Endodermal cell (in vitro differentiated cells): Measurements from ENCODE around the gene DPH2. TPM values are rescaled to one million over a fixed set of nuclear protein-coding genes. Genes with fewer than 3 reads are reported as not detected.

Source experiments
- DNase-seq: peaks from one replicate; pipeline ENCODE4 v3.0.0-alpha.2; 2017
- H3K27ac ChIP-seq: 2 replicates; pipeline ENCODE4 v1.5.1; 2013; ENCODE audit warnings: mild to moderate bottlenecking, low read depth, low read length, moderate library complexity
- H3K27me3 ChIP-seq: 2 replicates; pipeline ENCODE4 v1.6.1; 2013; ENCODE audit warnings: mild to moderate bottlenecking, low read length, moderate library complexity; ENCODE audit not compliant: insufficient read depth, control insufficient read depth, poor library complexity, severe bottlenecking
- H3K36me3 ChIP-seq: 2 replicates; pipeline ENCODE4 v1.7.0; 2013; ENCODE audit warnings: mild to moderate bottlenecking, low read length, moderate library complexity; ENCODE audit not compliant: control insufficient read depth, insufficient read depth
- H3K4me1 ChIP-seq: one replicate; pipeline ENCODE4 v1.7.0; 2013; ENCODE audit warnings: low read length; ENCODE audit not compliant: control insufficient read depth, insufficient read depth
- H3K4me3 ChIP-seq: 2 replicates; pipeline ENCODE4 v1.5.1; 2013; ENCODE audit warnings: mild to moderate bottlenecking, low read length, moderate library complexity
- H3K9ac ChIP-seq: 2 replicates; pipeline ENCODE4 v1.6.1; 2013; ENCODE audit warnings: mild to moderate bottlenecking, low read length, moderate library complexity; ENCODE audit not compliant: poor library complexity, severe bottlenecking; ENCODE audit errors: extremely low read depth
- H3K9me3 ChIP-seq: 2 replicates; pipeline ENCODE4 v1.6.1; 2013; ENCODE audit warnings: mild to moderate bottlenecking, low read length, moderate library complexity; ENCODE audit not compliant: control insufficient read depth
- H3K27ac Mint-ChIP-seq: 2 replicates; pipeline ENCODE4 v1.8.0; 2020; ENCODE audit warnings: mixed read lengths
- H3K27me3 Mint-ChIP-seq: 2 replicates; pipeline ENCODE4 v1.8.0; 2021; ENCODE audit warnings: mild to moderate bottlenecking, mixed read lengths; ENCODE audit not compliant: insufficient read depth
- H3K36me3 Mint-ChIP-seq: 2 replicates; pipeline ENCODE4 v1.8.0; 2020; ENCODE audit warnings: low read depth, mixed read lengths
- H3K4me1 Mint-ChIP-seq: 2 replicates; pipeline ENCODE4 v1.8.0; 2020; ENCODE audit warnings: mixed read lengths
- H3K4me3 Mint-ChIP-seq: 2 replicates; pipeline ENCODE4 v1.8.0; 2020; ENCODE audit warnings: mild to moderate bottlenecking, moderate library complexity, mixed read lengths
- H3K9me3 Mint-ChIP-seq: 2 replicates; pipeline ENCODE4 v1.8.0; 2020; ENCODE audit warnings: mild to moderate bottlenecking, mixed read lengths
- WGBS, 2 experiments: methylation state at CpG; one replicate each; pipeline versions ENCODE4 v1.1.5 to v1.1.7; 2013; ENCODE audit warnings: missing lambda C conversion rate in 2 of 2, mixed read lengths in 1 of 2; ENCODE audit not compliant: insufficient coverage in 1 of 2, insufficient read length in 1 of 2; 5-methylcytosine and 5-hydroxymethylcytosine counted together
- total RNA-seq, 2 donors: library from RNA; stranded (reverse); fragmentation: NEBNext Ultra II Directional in 1 of 2; extraction: Animal tissue kit (Norgen Biotek cat#: 25700) in 1 of 2; gene quantifications; 2 replicates in 1 of 2; 3 replicates in 1 of 2; pipeline ENCODE4 v1.2.1, GENCODE V29; 2021
- TF ChIP-seq, protein P1 (sequence below): fragments of 200-600 bp; sonication (generic); conservative IDR thresholded peaks from 2 replicates; pipeline ENCODE4 v1.5.0; 2021; ENCODE audit warnings: antibody characterized with exemption, mild to moderate bottlenecking

The DPH2 gene
- total RNA-seq, 2 donors from 2014 or later: 28.5 to 31.3 TPM

GRCh38 chr1:44010935-44011471 is 41.2 kb downstream of the DPH2 start:
- H3K27me3 Mint-ChIP-seq: no peaks in the 10 kb centered on the region
- no peaks in the 10 kb centered on the region for H3K27me3 ChIP-seq
- 89 to 94% methylated on average over 7 to 11 of the region's 11 CpGs for WGBS, 2 experiments
- no peak overlapping the region for H3K27ac Mint-ChIP-seq
- no peaks in the 10 kb centered on the region for H3K36me3 ChIP-seq
- no peak overlapping the region for H3K4me3 Mint-ChIP-seq
- H3K36me3 Mint-ChIP-seq: peaks cover 11% of the 10 kb centered on the region
- no peak overlapping the region for H3K27ac ChIP-seq
- H3K4me3 ChIP-seq: no peak overlapping the region
- TF ChIP-seq, protein P1, sequence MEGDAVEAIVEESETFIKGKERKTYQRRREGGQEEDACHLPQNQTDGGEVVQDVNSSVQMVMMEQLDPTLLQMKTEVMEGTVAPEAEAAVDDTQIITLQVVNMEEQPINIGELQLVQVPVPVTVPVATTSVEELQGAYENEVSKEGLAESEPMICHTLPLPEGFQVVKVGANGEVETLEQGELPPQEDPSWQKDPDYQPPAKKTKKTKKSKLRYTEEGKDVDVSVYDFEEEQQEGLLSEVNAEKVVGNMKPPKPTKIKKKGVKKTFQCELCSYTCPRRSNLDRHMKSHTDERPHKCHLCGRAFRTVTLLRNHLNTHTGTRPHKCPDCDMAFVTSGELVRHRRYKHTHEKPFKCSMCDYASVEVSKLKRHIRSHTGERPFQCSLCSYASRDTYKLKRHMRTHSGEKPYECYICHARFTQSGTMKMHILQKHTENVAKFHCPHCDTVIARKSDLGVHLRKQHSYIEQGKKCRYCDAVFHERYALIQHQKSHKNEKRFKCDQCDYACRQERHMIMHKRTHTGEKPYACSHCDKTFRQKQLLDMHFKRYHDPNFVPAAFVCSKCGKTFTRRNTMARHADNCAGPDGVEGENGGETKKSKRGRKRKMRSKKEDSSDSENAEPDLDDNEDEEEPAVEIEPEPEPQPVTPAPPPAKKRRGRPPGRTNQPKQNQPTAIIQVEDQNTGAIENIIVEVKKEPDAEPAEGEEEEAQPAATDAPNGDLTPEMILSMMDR: no peak
- H3K4me1 Mint-ChIP-seq: no peaks in the 10 kb centered on the region
- no peak overlapping the region for H3K9ac ChIP-seq
- DNase-seq: no peak
- no peaks in the 10 kb centered on the region for H3K9me3 ChIP-seq
- H3K4me1 ChIP-seq: no peaks in the 10 kb centered on the region
- H3K9me3 Mint-ChIP-seq: no peaks in the 10 kb centered on the region

- TF ChIP-seq, protein P1: no peak
- no peaks in the 10 kb centered on the region for H3K9me3 ChIP-seq
- H3K27me3 ChIP-seq: no peaks in the 10 kb centered on the region
- H3K4me3 ChIP-seq: no peak overlapping the region
- Mint-ChIP-seq H3K4me3 (no peak overlapping the region), H3K4me1 (no peaks in the 10 kb centered on the region), H3K27ac (peak overlapping the region; percentile 39), H3K9me3 (no peaks in the 10 kb centered on the region), H3K27me3 (no peaks in the 10 kb centered on the region), H3K36me3 (peaks cover 10% of the 10 kb centered on the region)
- H3K27ac ChIP-seq: no peak overlapping the region
- H3K9ac ChIP-seq: no peak overlapping the region
- H3K4me1 ChIP-seq: no peaks in the 10 kb centered on the region
- H3K36me3 ChIP-seq: no peaks in the 10 kb centered on the region
- WGBS, 2 experiments: 92 to 100% methylated on average over 1 to 2 of the region's 2 CpGs
- no peak for DNase-seq
Measured at GRCh38 chr1:44012404-44012803, 42.6 kb downstream of the DPH2 start.

- Mint-ChIP-seq H3K27me3 (no peaks in the 10 kb centered on the region), H3K4me3 (no peak overlapping the region), H3K9me3 (no peaks in the 10 kb centered on the region), H3K36me3 (peaks cover 8% of the 10 kb centered on the region), H3K27ac (no peak overlapping the region), H3K4me1 (no peaks in the 10 kb centered on the region)
- Histone ChIP-seq H3K9ac (no peak overlapping the region), H3K36me3 (no peaks in the 10 kb centered on the region), H3K27ac (no peak overlapping the region), H3K4me3 (no peak overlapping the region), H3K4me1 (no peaks in the 10 kb centered on the region), H3K9me3 (no peaks in the 10 kb centered on the region), H3K27me3 (no peaks in the 10 kb centered on the region)
- TF ChIP-seq, protein P1: no peak
- no peak for DNase-seq
- WGBS, 2 experiments: 90 to 96% methylated on average over 13 of the region's 13 CpGs
Measured at GRCh38 chr1:44012941-44013609, 43.3 kb downstream of the DPH2 start.
